GM12875 (cell line): ENCODE results near the gene CD3E.

ENCODE experiments used
- H3K4me3 ChIP-seq: one replicate; pipeline ENCODE4 v1.5.1; 2011; ENCODE audit warnings: low read depth, low read length, control low read depth
- TF ChIP-seq, protein P1 (sequence below): IDR thresholded peaks from 2 replicates; pipeline ENCODE4 v1.5.1; 2011; ENCODE audit warnings: low read depth, mild to moderate bottlenecking, control low read depth, inconsistent platforms, low read length, moderate library complexity, borderline replicate concordance; ENCODE audit not compliant: insufficient read depth

CD3E gene

DNA sequence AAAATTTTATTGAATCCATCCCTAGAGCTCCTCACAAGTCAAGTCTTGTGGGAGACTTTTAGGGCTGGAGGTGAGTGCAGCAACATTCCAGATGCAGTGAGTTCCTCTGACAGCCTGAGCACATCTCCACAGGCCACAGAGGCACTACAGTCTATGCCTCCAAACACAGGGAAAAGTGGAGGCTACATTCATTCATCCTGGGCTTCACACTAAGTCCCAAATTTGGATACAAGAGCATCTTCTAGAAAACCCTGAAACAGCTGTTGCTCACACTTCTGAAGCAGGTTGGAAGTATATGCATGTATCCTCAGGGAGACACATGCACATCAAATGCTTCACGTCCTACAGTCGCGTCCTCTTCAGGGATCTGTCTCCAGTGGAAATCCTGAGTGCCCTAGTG is 36.7 kb downstream of the CD3E start:
- H3K4me3 ChIP-seq = no peak overlapping the region
- TF ChIP-seq, protein P1, sequence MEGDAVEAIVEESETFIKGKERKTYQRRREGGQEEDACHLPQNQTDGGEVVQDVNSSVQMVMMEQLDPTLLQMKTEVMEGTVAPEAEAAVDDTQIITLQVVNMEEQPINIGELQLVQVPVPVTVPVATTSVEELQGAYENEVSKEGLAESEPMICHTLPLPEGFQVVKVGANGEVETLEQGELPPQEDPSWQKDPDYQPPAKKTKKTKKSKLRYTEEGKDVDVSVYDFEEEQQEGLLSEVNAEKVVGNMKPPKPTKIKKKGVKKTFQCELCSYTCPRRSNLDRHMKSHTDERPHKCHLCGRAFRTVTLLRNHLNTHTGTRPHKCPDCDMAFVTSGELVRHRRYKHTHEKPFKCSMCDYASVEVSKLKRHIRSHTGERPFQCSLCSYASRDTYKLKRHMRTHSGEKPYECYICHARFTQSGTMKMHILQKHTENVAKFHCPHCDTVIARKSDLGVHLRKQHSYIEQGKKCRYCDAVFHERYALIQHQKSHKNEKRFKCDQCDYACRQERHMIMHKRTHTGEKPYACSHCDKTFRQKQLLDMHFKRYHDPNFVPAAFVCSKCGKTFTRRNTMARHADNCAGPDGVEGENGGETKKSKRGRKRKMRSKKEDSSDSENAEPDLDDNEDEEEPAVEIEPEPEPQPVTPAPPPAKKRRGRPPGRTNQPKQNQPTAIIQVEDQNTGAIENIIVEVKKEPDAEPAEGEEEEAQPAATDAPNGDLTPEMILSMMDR = no peak

- no peak overlapping the region for H3K4me3 ChIP-seq
- TF ChIP-seq, protein P1 = no peak
Observed at GRCh38 chr11:118341815-118342489, 37.4 kb downstream of the CD3E start.

GRCh38 chr11:118342503-118343161 is 38.1 kb downstream of the CD3E start, which contains the start of gene CD3D:
CD3D (minus strand) TSS chr11:118342705; CDS start chr11:118342607, 98 bp downstream.
- H3K4me3 ChIP-seq = no peak within 1 kb of the TSS
- TF ChIP-seq, protein P1 = no peak

DNA sequence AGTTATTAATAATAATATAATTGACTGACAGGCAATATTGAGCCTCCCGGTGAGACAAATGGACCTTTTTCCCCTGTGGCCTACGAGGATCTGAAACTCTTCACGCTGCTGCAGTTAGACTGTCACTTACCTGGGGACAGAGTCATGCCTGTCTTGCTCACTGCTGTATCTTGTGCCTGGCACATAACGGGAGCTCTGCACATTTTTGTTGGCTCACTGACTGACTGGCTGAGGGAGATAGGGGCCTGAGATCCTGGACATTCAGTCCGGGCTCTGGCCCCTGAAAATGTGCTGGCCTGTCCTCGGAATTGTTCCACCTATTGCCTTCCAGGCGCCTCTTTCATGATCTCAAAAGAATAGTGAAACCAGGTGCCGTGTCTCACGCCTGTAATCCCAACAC is 38.7 kb downstream of the CD3E start:
- TF ChIP-seq, protein P1 = no peak
- no peak overlapping the region for H3K4me3 ChIP-seq

DNA sequence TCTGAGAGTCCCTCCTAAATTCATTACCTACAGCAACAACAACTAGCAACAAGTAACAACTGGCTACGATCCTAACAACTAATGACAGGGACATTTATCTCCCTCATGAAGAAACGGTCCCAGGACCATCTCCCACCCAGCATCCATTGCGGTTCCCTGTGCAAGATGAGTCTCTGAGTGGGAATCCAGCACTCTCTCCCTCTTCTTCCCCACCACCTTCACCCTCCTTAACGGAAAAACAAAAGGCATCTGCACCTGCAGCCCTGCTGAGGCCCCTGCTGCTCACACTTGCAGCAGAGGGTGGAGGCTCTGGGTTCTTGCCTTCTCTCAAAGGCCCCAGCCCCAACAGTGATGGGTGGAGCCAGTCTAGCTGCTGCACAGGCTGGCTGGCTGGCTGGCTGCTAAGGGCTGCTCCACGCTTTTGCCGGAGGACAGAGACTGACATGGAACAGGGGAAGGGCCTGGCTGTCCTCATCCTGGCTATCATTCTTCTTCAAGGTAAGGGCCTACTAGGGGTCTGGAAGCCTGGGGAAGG is 39.5 kb downstream of the CD3E start, which contains the start of gene CD3G:
Gene CD3G (plus strand): TSS at position 364 of the 535 bp plus-strand sequence. CDS start 80 bp downstream, at position 444.
- no peak within 1 kb of the TSS for H3K4me3 ChIP-seq
- TF ChIP-seq, protein P1 = no peak

- TF ChIP-seq, protein P1 = no peak
- H3K4me3 ChIP-seq = no peak overlapping the region
Observed at GRCh38 chr11:118349475-118349874, 44.9 kb downstream of the CD3E start.
